Liver (tissue), 9 donors: ENCODE data around the gene LCK. TPM values are rescaled to one million over a fixed set of nuclear protein-coding genes. Genes with fewer than 3 reads are reported as not detected.

Experiments used
- DNase-seq: peaks from one replicate; pipeline ENCODE4 v3.0.0-alpha.2; 2017; ENCODE audit warnings: low spot score
- H3K27ac ChIP-seq, 2 donors: one replicate each; pipeline ENCODE4 v1.7.0; 2013; ENCODE audit warnings: inconsistent platforms in 2 of 2, low read length in 2 of 2, control low read depth in 1 of 2, low read depth in 1 of 2, mild to moderate bottlenecking in 1 of 2
- H3K27me3 ChIP-seq, 4 donors: one replicate each; pipeline versions ENCODE4 v1.6.1 to v1.7.0; 2013; ENCODE audit warnings: low read length in 3 of 4, inconsistent platforms in 1 of 4, mild to moderate bottlenecking in 1 of 4, moderate library complexity in 1 of 4; ENCODE audit not compliant: control insufficient read depth in 4 of 4, insufficient read depth in 4 of 4
- H3K36me3 ChIP-seq, 4 donors: one replicate each; pipeline versions ENCODE4 v1.6.1 to v1.7.0; 2013; ENCODE audit warnings: low read length in 3 of 4, mild to moderate bottlenecking in 3 of 4, low read depth in 1 of 4, moderate library complexity in 1 of 4; ENCODE audit not compliant: control insufficient read depth in 4 of 4, insufficient read depth in 3 of 4
- H3K4me1 ChIP-seq, 4 donors: one replicate each; pipeline versions ENCODE4 v1.6.1 to v1.7.0; 2013; ENCODE audit warnings: low read length in 3 of 4, mild to moderate bottlenecking in 3 of 4, moderate library complexity in 1 of 4; ENCODE audit not compliant: control insufficient read depth in 4 of 4, insufficient read depth in 4 of 4
- H3K4me3 ChIP-seq, 3 donors: one replicate each; pipeline versions ENCODE4 v1.6.1 to v1.7.0; 2013; ENCODE audit warnings: low read length in 3 of 3, control low read depth in 1 of 3, low read depth in 1 of 3, mild to moderate bottlenecking in 1 of 3
- H3K9ac ChIP-seq, 2 donors: one replicate each; pipeline ENCODE4 v1.7.0; 2013; ENCODE audit warnings: low read length in 2 of 2, mild to moderate bottlenecking in 2 of 2, moderate library complexity in 2 of 2, control low read depth in 1 of 2, low read depth in 1 of 2
- H3K9me3 ChIP-seq, 4 donors: one replicate each; pipeline versions ENCODE4 v1.6.1 to v1.7.0; 2013; ENCODE audit warnings: low read length in 3 of 4; ENCODE audit not compliant: control insufficient read depth in 4 of 4
- ATF3 ChIP-seq: IDR thresholded peaks from 2 replicates; pipeline ENCODE4 v1.6.1; 2016; ENCODE audit warnings: antibody characterized with exemption
- FOXA2 ChIP-seq: IDR thresholded peaks from 2 replicates; pipeline ENCODE4 v1.6.1; 2016; ENCODE audit warnings: antibody characterized with exemption
- JUND ChIP-seq, 2 donors: IDR thresholded peaks; 2 replicates each; pipeline ENCODE4 v1.6.1; 2016; ENCODE audit warnings: antibody characterized with exemption in 2 of 2
- RAD21 ChIP-seq, 2 donors: IDR thresholded peaks; 2 replicates each; pipeline ENCODE4 v1.6.1; 2016; ENCODE audit warnings: antibody characterized with exemption in 2 of 2, mild to moderate bottlenecking in 2 of 2
- REST ChIP-seq: IDR thresholded peaks from 2 replicates; pipeline ENCODE4 v1.6.1; 2016; ENCODE audit warnings: antibody characterized with exemption, mild to moderate bottlenecking
- RXRA ChIP-seq, 2 donors: IDR thresholded peaks; 2 replicates each; pipeline ENCODE4 v1.6.1; 2017 to 2018; ENCODE audit warnings: antibody characterized with exemption in 2 of 2, mild to moderate bottlenecking in 1 of 2
- YY1 ChIP-seq: IDR thresholded peaks from 2 replicates; pipeline ENCODE4 v1.6.1; 2016; ENCODE audit warnings: antibody characterized with exemption, mild to moderate bottlenecking
- WGBS: extraction: QIAGEN DNeasy Blood & Tissue Kit; methylation state at CpG from one replicate; pipeline ENCODE4 v1.1.7; 2013; 5-methylcytosine and 5-hydroxymethylcytosine counted together
- polyA plus RNA-seq, 2 donors: library from polyadenylated mRNA; stranded (reverse) in 1 of 2; unstranded in 1 of 2; fragments of 200-250 nt in 1 of 2; fragments of >200 nt in 1 of 2; fragmentation: Nextera tagmentation in 1 of 2; extraction: Ambion mirVana in 1 of 2; gene quantifications; one replicate each; pipeline versions ENCODE4 v1.2.1 to v1.2.3, GENCODE V29; 2013 to 2015
- total RNA-seq, 2 donors: library from RNA; depleted of rRNA; stranded (reverse); fragments of >200 nt; gene quantifications; one replicate each; pipeline ENCODE4 v1.2.3, GENCODE V29; 2014
- donor health status: healthy.
- donor health status: healthy.
- donor health status: healthy.
- donor health status: healthy.
- donor health status: healthy.

LCK gene
- total and polyA plus RNA-seq, 4 donors, result 0.93 to 3.8 (median 1.2) TPM

GRCh38 chr1:32231843-32232432, 19.1 kb upstream of the LCK start:
- WGBS, result 92% methylated on average over 5 of the region's 5 CpGs
- no peak for DNase-seq
- Histone ChIP-seq H3K27ac (no peak overlapping the region), H3K9me3 (no peaks in the 10 kb centered on the region), H3K4me3 (no peak overlapping the region), H3K4me1 (no peaks in the 10 kb centered on the region), H3K27me3 (no peaks in the 10 kb centered on the region), H3K36me3 (peaks cover 5 to 56% (median 38%) of the 10 kb centered on the region in 4 donors), H3K9ac (no peak overlapping the region)
- TF ChIP-seq YY1 (no peak), RXRA (IDR thresholded peaks at IDR 0.05) (no peak), REST (no peak)

- no peaks in the 10 kb centered on the region for H3K27me3 ChIP-seq
- no peak overlapping the region for H3K4me3 ChIP-seq
- no peaks in the 10 kb centered on the region for H3K4me1 ChIP-seq
- no peak overlapping the region for H3K9ac ChIP-seq
- no peak overlapping the region for H3K27ac ChIP-seq
- H3K9me3 ChIP-seq, result no peaks in the 10 kb centered on the region
- no peak for TF ChIP-seq RXRA (IDR thresholded peaks at IDR 0.05)
- no peak for TF ChIP-seq ATF3
- WGBS, result 91% methylated on average over 8 of the region's 8 CpGs
- peaks cover 5 to 49% (median 32%) of the 10 kb centered on the region in 4 donors for H3K36me3 ChIP-seq
- DNase-seq, result no peak
Measured at GRCh38 chr1:32232558-32233304, 18.3 kb upstream of the LCK start.

GRCh38 chr1:32234792-32235191, 16.3 kb upstream of the LCK start:
- H3K9me3 ChIP-seq, result no peaks in the 10 kb centered on the region
- peaks cover 5 to 31% (median 18%) of the 10 kb centered on the region in 4 donors for H3K36me3 ChIP-seq
- DNase-seq, result no peak
- no peaks in the 10 kb centered on the region for H3K27me3 ChIP-seq
- no peak overlapping the region for H3K9ac ChIP-seq
- no peak overlapping the region for H3K4me3 ChIP-seq
- WGBS, result 88% methylated on average over 7 of the region's 7 CpGs
- H3K27ac ChIP-seq, result no peak overlapping the region
- TF ChIP-seq JUND (IDR thresholded peaks at IDR 0.05) (no peak), RAD21 (IDR thresholded peaks at IDR 0.05) (peak in 1 of 2 donors; percentile 35)
- H3K4me1 ChIP-seq, result no peaks in the 10 kb centered on the region

DNA sequence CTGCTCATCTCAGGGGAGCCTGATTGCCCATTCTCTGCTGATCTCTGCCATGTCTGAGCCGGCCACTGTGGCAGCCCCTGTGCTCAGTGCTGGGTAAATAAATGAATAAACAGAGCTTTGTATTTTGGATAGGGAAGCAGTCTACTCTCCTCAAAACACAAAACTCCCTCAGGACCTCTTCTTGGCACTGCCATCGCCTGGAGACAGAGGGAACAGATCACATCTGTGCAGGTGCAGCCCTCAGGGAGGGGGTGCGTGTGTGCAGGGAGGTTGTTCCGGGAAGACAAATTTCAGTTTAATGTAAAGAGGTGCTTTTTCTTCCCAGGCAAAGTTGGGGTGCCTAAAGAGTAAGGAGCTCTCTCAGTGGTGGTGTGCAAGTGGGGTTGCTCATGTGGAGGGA, 11.7 kb upstream of the LCK start:
- Histone ChIP-seq H3K36me3 (peaks cover 0 to 6% (median 0%) of the 10 kb centered on the region in 4 donors), H3K27ac (no peak overlapping the region), H3K27me3 (no peaks in the 10 kb centered on the region), H3K9ac (no peak overlapping the region), H3K4me1 (peaks cover 4 to 15% (median 11%) of the 10 kb centered on the region in 4 donors), H3K4me3 (no peak overlapping the region), H3K9me3 (no peaks in the 10 kb centered on the region)
- TF ChIP-seq FOXA2, result no peak
- DNase-seq, result no peak
- 75% methylated on average over 4 of the region's 4 CpGs for WGBS
